GM19239 (cell line): Measurements from ENCODE around the gene DLX3.
A peak's percentile ranks its signal among the peaks of the same experiment; 100 is the strongest.

ENCODE experiments used
- DNase-seq: peaks from one replicate; pipeline ENCODE4 v3.0.0; 2011; ENCODE audit warnings: low spot score; ENCODE audit not compliant: insufficient read length
- FAIRE-seq: peaks from 2 replicates; lab custom pipeline; 2011; peaks lifted over from hg19 to GRCh38; lab: Jason Lieb, UNC

DLX3 gene

GRCh38 chr17:50026046-50026675 lies 31.1 kb upstream of the DLX3 start:
- FAIRE-seq (no peak), DNase-seq (no peak)

- FAIRE-seq = no peak
- no peak for DNase-seq
Observed at GRCh38 chr17:50024808-50025207, 29.8 kb upstream of the DLX3 start.

GRCh38 chr17:50023520-50023919 lies 28.5 kb upstream of the DLX3 start:
- DNase-seq (no peak), FAIRE-seq (no peak)

GRCh38 chr17:50022463-50023130 lies 27.6 kb upstream of the DLX3 start:
- FAIRE-seq = no peak
- no peak for DNase-seq

- no peak for FAIRE-seq
- no peak for DNase-seq
Observed at GRCh38 chr17:50021681-50022370, 26.8 kb upstream of the DLX3 start.

GRCh38 chr17:50020841-50021599 lies 26.0 kb upstream of the DLX3 start:
- no peak for DNase-seq
- no peak for FAIRE-seq

- DNase-seq (no peak), FAIRE-seq (no peak)
Observed at GRCh38 chr17:50018909-50019308, 23.9 kb upstream of the DLX3 start.

GRCh38 chr17:50015146-50015545 lies 20.1 kb upstream of the DLX3 start:
- FAIRE-seq = no peak
- no peak for DNase-seq

GRCh38 chr17:50014471-50015088 lies 19.6 kb upstream of the DLX3 start:
- DNase-seq = no peak
- FAIRE-seq = no peak

GRCh38 chr17:50013079-50013478 lies 18.1 kb upstream of the DLX3 start:
- FAIRE-seq (no peak), DNase-seq (no peak)

- FAIRE-seq = no peak
- no peak for DNase-seq
Observed at GRCh38 chr17:50009282-50009681, 14.3 kb upstream of the DLX3 start.

- DNase-seq = no peak
- FAIRE-seq = no peak
Observed at GRCh38 chr17:50003911-50004310, 8.9 kb upstream of the DLX3 start.

GRCh38 chr17:49998836-49999511 lies 4.0 kb upstream of the DLX3 start:
- DNase-seq = no peak
- FAIRE-seq = no peak

GRCh38 chr17:49997773-49998703 lies 3.0 kb upstream of the DLX3 start:
- DNase-seq (peak; percentile 89), FAIRE-seq (peak; percentile 68)

GRCh38 chr17:49997301-49997650 lies 2.3 kb upstream of the DLX3 start:
- FAIRE-seq (no peak), DNase-seq (no peak)

- DNase-seq (peak; percentile 64), FAIRE-seq (peak; percentile 52)
Observed at GRCh38 chr17:49996495-49997300, 1.7 kb upstream of the DLX3 start.

- FAIRE-seq (no peak), DNase-seq (no peak)
Observed at GRCh38 chr17:49996121-49996494, 1.1 kb upstream of the DLX3 start.
